ENCODE results near the gene CST3. TPM values are rescaled to one million over a fixed set of nuclear protein-coding genes. Genes with fewer than 3 reads are reported as not detected.

Gene CST3
- total and polyA plus RNA-seq, 11 donors: 240 to 1,194 (median 611) TPM

DNA sequence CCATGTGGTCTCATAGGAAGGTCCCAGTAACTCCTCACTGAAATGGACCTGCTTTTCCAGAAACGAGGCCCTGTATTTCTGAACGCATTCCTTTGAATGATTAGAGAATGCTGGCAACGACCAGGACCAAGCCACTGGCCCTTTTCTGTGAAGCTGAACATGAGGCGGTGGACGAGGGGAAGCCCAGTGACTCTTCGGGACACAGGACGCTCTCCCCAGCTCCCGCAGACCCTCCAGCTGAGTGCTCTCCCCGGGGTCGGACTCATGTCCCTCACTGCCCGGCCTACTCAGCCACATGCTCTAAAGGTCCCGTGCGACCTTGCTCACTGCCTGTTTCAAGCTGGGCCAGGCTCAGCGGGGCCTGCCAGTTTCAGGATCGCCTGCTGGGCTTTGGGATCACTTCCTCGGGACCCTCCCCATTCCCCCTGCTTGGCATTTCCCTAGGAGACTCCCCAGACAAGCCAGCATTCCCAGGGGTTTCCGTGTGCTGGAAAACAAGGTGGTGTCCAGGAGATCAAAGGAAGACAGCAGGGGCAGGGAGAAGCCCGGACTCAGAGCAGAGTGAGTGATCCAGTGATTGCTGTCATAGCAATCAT lies 29.4 kb downstream of the CST3 start:
- ATAC-seq (no peak), DNase-seq (no peak)
- H3K4me1 ChIP-seq: peaks cover 0 to 14% (median 4%) of the 10 kb centered on the region in 12 donors
- no peak overlapping the region for H3K27ac ChIP-seq
- TF ChIP-seq POLR2A (IDR thresholded peaks at IDR 0.05): no peak
- TF ChIP-seq, protein P1, sequence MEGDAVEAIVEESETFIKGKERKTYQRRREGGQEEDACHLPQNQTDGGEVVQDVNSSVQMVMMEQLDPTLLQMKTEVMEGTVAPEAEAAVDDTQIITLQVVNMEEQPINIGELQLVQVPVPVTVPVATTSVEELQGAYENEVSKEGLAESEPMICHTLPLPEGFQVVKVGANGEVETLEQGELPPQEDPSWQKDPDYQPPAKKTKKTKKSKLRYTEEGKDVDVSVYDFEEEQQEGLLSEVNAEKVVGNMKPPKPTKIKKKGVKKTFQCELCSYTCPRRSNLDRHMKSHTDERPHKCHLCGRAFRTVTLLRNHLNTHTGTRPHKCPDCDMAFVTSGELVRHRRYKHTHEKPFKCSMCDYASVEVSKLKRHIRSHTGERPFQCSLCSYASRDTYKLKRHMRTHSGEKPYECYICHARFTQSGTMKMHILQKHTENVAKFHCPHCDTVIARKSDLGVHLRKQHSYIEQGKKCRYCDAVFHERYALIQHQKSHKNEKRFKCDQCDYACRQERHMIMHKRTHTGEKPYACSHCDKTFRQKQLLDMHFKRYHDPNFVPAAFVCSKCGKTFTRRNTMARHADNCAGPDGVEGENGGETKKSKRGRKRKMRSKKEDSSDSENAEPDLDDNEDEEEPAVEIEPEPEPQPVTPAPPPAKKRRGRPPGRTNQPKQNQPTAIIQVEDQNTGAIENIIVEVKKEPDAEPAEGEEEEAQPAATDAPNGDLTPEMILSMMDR (IDR thresholded peaks at IDR 0.05): no peak
- 72 to 77% (median 74%) methylated on average over 16 to 18 of the region's 18 CpGs for WGBS, 4 donors
- no peaks in the 10 kb centered on the region for H3K9me3 ChIP-seq
- peaks cover 0 to 8% (median 0%) of the 10 kb centered on the region in 9 donors for H3K27me3 ChIP-seq
- intact Hi-C loops (cut with DNase I): loop anchor here (2.0 to 10.0 kb wide), 9 partner anchors 22 to 264 kb away; partner anchors contain the start of genes GZF1 (in 2 of the 10) and NXT1 (in 2 of the 10)
- H3K36me3 ChIP-seq: no peaks in the 10 kb centered on the region
- H3K4me3 ChIP-seq: no peak overlapping the region

DNA sequence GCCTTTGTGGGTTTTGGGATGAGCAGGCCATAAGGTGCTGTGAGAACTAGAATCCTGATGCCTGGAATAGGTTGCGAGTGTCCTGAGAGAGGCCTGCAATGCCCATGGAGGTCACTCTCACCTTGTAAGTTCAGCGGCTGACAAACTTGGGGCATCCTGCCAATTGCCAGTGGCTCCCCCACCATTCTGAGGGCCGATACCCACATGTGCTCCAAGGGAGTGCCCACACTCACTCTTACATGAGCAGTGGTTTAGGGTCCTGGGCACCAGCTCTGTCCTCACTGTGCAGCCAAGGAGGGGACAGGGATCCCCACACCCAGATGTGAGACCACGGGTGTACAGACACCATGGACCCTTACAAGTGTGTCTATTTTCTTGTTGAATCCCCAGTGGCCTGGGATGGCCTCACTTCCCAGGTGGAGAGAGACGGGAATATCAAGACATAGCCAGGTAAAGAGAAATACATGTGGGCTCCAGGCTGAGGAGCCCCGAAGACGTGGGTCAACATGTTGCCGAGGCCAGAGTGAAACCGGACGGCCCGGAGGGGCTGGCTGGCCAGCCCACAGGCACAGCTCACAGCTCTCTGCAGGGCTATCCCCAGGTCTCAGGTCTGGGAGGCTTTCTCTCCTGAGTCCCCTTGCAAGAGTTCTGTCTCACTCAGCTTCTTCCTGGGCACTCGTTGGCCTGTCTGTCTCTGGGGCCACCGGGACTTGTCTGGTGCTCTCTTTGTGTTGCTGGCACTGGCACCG lies 30.1 kb downstream of the CST3 start:
- intact Hi-C loops (cut with DNase I): loop anchor here (2.0 to 10.0 kb wide), 11 partner anchors 23 to 263 kb away; partner anchors contain the start of genes GZF1 (in 2 of the 10), NXT1 (in 2 of the 10) and CST3 (in 1 of the 10)
- peak in 1 of 4 donors; percentile 15 for ATAC-seq
- Histone ChIP-seq H3K36me3 (no peaks in the 10 kb centered on the region), H3K27me3 (peaks cover 0 to 8% (median 0%) of the 10 kb centered on the region in 9 donors), H3K27ac (no peak overlapping the region), H3K4me3 (no peak overlapping the region), H3K9me3 (no peaks in the 10 kb centered on the region), H3K4me1 (peaks cover 0 to 10% (median under 1%) of the 10 kb centered on the region in 12 donors)
- DNase-seq: no peak
- no peak for TF ChIP-seq POLR2A (IDR thresholded peaks at IDR 0.05)
- TF ChIP-seq, protein P1 (IDR thresholded peaks at IDR 0.05): no peak
- 87 to 91% (median 90%) methylated on average over 14 of the region's 14 CpGs for WGBS, 4 donors

DNA sequence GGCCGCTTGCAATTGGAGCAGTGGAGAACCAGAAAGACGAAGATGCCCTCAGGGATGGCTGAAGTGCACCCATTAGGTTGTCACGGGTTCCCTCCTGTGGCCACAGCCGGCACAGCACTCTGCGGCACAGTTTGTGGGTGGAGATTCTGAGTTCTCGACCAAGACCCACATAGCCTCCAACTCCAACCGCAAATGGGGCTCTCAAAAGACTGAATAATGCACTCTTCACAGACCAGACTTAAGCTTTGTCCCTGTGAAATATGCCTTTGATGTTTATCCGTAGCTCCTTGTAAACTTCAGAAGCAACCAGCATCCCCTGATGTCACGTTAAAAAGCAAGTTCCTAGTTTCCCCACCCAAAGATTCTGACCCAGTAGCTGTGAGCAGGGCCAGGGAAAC lies 31.1 kb downstream of the CST3 start:
- ATAC-seq (peak; percentile 71 to 95 (median 90)), DNase-seq (peak; percentile 69 to 88 (median 77))
- Histone ChIP-seq H3K4me1 (peaks cover 0 to 13% (median 0%) of the 10 kb centered on the region in 12 donors), H3K36me3 (no peaks in the 10 kb centered on the region), H3K4me3 (no peak overlapping the region), H3K27me3 (peaks cover 0 to 8% (median 0%) of the 10 kb centered on the region in 9 donors), H3K27ac (no peak overlapping the region), H3K9me3 (no peaks in the 10 kb centered on the region)
- WGBS, 4 donors: 11 to 15% (median 12%) methylated on average over 9 of the region's 9 CpGs
- intact Hi-C loops (cut with DNase I): loop anchor here (1.0 to 10.0 kb wide), 11 partner anchors 30 to 262 kb away; partner anchors contain the start of genes GZF1 (in 2 of the 10), NXT1 (in 2 of the 10) and CST3 (in 1 of the 10)
- TF ChIP-seq, protein P1 (IDR thresholded peaks at IDR 0.05): peak; percentile 71 to 92 (median 88)
- no peak for TF ChIP-seq POLR2A (IDR thresholded peaks at IDR 0.05)

Data from heart left ventricle (tissue), 16 donors.